Measurements from ENCODE around the gene TAS2R60. TPM values are rescaled to one million over a fixed set of nuclear protein-coding genes. Genes with fewer than 3 reads are reported as not detected.

Gene TAS2R60
- total and polyA plus RNA-seq, 9 of the 15 experiments (the other 6 are each of a cell fraction or from before 2014, with no cell fraction given): 0.08 TPM; not detected in 8

DNA sequence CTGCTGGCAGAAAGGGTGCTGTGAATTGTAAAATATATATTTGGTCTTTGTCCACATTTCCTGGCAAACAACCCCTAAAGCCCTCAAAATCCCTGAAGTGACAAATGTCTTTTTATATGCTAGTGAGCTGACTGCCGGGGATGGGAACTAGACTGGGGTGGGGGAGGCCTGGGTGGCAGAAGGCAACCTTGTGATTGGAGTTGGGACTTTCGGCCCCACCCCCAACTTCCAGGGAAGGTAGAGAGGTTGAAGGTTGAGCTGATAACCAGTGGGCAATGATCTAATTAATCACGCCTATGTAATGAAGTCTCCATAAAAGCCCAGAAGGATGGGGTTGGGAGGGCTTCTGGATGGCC lies 37.3 kb upstream of the TAS2R60 start (continued):
- no peak for TF ChIP-seq CEBPG (CRISPR knock-in tag; IDR thresholded peaks at IDR 0.05)
- no peak for TF ChIP-seq CEBPG (tag; conservative IDR thresholded peaks at IDR 0.05 in 1 of 2, IDR thresholded peaks at IDR 0.05 in 1 of 2)
- no peak for TF ChIP-seq TOE1 (IDR thresholded peaks at IDR 0.05; ENCODE audit: borderline replicate concordance)
- no peak for TF ChIP-seq TOE1 (CRISPR knock-in tag; IDR thresholded peaks at IDR 0.05; ENCODE audit: borderline replicate concordance, low read depth)
- no peak for TF ChIP-seq BRD4 (IDR thresholded peaks at IDR 0.05)
- TF ChIP-seq FOXA3 (CRISPR knock-in tag; conservative IDR thresholded peaks at IDR 0.05 in 1 of 2, IDR thresholded peaks at IDR 0.05 in 1 of 2): no peak
- TF ChIP-seq ZNF3 (CRISPR knock-in tag; IDR thresholded peaks at IDR 0.05): no peak
- no peak for TF ChIP-seq RCOR1 (IDR thresholded peaks at IDR 0.05; ENCODE audit: borderline replicate concordance in 1 of 2, low read depth in 2 of 2, low read length in 2 of 2)
- TF ChIP-seq, protein P1, sequence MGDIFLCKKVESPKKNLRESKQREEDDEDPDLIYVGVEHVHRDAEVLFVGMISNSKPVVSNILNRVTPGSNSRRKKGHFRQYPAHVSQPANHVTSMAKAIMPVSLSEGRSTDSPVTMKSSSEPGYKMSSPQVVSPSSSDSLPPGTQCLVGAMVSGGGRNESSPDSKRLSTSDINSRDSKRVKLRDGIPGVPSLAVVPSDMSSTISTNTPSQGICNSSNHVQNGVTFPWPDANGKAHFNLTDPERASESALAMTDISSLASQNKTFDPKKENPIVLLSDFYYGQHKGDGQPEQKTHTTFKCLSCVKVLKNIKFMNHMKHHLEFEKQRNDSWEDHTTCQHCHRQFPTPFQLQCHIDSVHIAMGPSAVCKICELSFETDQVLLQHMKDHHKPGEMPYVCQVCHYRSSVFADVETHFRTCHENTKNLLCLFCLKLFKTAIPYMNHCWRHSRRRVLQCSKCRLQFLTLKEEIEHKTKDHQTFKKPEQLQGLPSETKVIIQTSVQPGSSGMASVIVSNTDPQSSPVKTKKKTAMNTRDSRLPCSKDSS (IDR thresholded peaks at IDR 0.05; ENCODE audit: low read depth, partially characterized antibody): no peak
